HL-60 (cell line): ENCODE data around the gene AKAP8L.

Experiments
- DNase-seq, 2 experiments: peaks; one replicate each; pipeline ENCODE4 v3.0.0-alpha.2; 2010 to 2020; ENCODE audit warnings: low read depth in 1 of 2, low spot score in 1 of 2
- H3K27ac ChIP-seq: fragments of 250-450 bp; sonication (Bioruptor Pico); replicated peaks from 2 replicates; pipeline ENCODE4 v1.5.1; 2020; ENCODE audit warnings: mild to moderate bottlenecking, moderate library complexity
- H3K27me3 ChIP-seq: fragments of 250-450 bp; sonication (Bioruptor Pico); 2 replicates; pipeline ENCODE4 v1.5.1; 2021; ENCODE audit warnings: mild to moderate bottlenecking, moderate library complexity; ENCODE audit not compliant: insufficient read depth, poor library complexity, severe bottlenecking
- H3K4me3 ChIP-seq: replicated peaks from 2 replicates; pipeline ENCODE4 v1.5.1; 2011; ENCODE audit warnings: mild to moderate bottlenecking, control low read depth, low read length; ENCODE audit not compliant: insufficient read depth
- CTCF ChIP-seq: IDR thresholded peaks from one replicate; pipeline ENCODE4 v1.5.1; 2011; ENCODE audit warnings: low read length, control low read depth, inconsistent platforms; ENCODE audit not compliant: insufficient read depth
- GABPA ChIP-seq: IDR thresholded peaks from 2 replicates; pipeline ENCODE4 v1.6.1; 2012; ENCODE audit warnings: low read depth
- POLR2AphosphoS5 ChIP-seq: IDR thresholded peaks from 2 replicates; pipeline ENCODE4 v1.6.1; 2012; ENCODE audit warnings: low read depth
- REST ChIP-seq: IDR thresholded peaks from 2 replicates; pipeline ENCODE4 v1.6.1; 2012; ENCODE audit warnings: low read depth; ENCODE audit not compliant: insufficient replicate concordance
- SPI1 ChIP-seq: IDR thresholded peaks from 2 replicates; pipeline ENCODE4 v1.6.1; 2012; ENCODE audit warnings: low read depth, mild to moderate bottlenecking, borderline replicate concordance

Gene AKAP8L

GRCh38 chr19:15373644-15374043 is 45.1 kb downstream of the AKAP8L start:
- no peak overlapping the region for H3K4me3 ChIP-seq
- no peak for DNase-seq
- no peak overlapping the region for H3K27ac ChIP-seq
- H3K27me3 ChIP-seq = no peaks in the 10 kb centered on the region
- no peak for TF ChIP-seq GABPA
- TF ChIP-seq POLR2AphosphoS5 = no peak
- no peak for TF ChIP-seq REST
- TF ChIP-seq CTCF = no peak
- TF ChIP-seq SPI1 = no peak

GRCh38 chr19:15372891-15373301 is 45.9 kb downstream of the AKAP8L start:
- Histone ChIP-seq H3K27ac (no peak overlapping the region), H3K4me3 (no peak overlapping the region), H3K27me3 (no peaks in the 10 kb centered on the region)
- no peak for TF ChIP-seq POLR2AphosphoS5
- TF ChIP-seq CTCF = no peak
- no peak for TF ChIP-seq GABPA
- no peak for TF ChIP-seq SPI1
- no peak for TF ChIP-seq REST
- DNase-seq = no peak

- Histone ChIP-seq H3K27me3 (no peaks in the 10 kb centered on the region), H3K4me3 (no peak overlapping the region), H3K27ac (no peak overlapping the region)
- no peak for TF ChIP-seq CTCF
- no peak for TF ChIP-seq SPI1
- TF ChIP-seq GABPA = no peak
- TF ChIP-seq REST = no peak
- no peak for TF ChIP-seq POLR2AphosphoS5
- DNase-seq = no peak
Observed at GRCh38 chr19:15372470-15372869, 46.3 kb downstream of the AKAP8L start.
